ENCODE measurements around the gene MKI67.

The MKI67 gene

DNA sequence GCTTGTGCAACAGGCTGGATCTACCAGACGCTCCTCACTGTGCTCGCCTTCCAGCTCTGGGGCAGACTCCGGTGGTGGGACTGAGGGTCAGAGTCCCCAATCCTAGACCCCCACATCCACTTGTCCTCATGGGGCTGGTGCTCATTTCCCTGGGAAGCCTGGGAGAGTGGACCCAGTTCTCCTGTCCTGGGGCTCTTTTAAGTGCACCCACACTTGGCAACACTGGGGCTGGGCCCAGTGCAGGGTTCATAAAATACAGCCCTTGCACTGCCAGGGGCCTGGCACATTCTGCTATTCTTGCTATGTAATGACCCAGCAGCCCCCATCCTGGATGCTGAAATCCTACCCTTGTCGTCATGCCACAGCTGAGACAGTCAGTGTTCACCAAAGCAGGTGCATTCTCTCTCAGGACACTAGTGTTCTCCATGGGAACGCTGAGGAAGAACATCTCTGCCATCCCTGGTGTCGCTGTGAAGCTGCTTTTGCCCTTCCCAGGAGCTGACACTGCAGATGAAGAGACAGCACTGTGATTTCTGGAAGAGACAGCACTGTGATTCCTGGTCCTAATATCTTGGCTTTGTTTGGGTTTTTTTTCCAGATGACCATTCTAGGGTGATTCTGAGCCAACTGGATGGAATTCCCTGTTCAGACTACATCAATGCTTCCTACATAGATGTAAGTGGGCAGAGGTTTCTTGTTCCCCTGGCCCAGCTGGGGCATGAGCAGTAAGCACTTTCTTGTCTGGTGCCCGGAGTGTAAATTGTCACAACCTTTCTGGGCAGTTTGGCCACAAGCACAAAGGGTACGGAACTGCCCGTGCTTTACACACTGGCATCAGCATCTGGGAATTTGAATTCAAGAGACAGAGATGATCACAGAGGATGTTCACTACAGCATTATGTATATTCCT, 65.6 kb downstream of the MKI67 start:
- no peak overlapping the region for H3K4me3 ChIP-seq (ENCODE audit: low read depth, low read length)
- DNase-seq (ENCODE audit: low read depth) = no peak
- TF ChIP-seq, protein P1, sequence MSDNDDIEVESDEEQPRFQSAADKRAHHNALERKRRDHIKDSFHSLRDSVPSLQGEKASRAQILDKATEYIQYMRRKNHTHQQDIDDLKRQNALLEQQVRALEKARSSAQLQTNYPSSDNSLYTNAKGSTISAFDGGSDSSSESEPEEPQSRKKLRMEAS (IDR thresholded peaks at IDR 0.05; ENCODE audit: low read depth, low read length) = no peak
- TF ChIP-seq POLR2A (IDR thresholded peaks at IDR 0.05; ENCODE audit: extremely low read depth, insufficient read length) (no peak), MYC (IDR thresholded peaks at IDR 0.05; ENCODE audit: low read depth, low read length) (no peak)
- TF ChIP-seq, protein P2, sequence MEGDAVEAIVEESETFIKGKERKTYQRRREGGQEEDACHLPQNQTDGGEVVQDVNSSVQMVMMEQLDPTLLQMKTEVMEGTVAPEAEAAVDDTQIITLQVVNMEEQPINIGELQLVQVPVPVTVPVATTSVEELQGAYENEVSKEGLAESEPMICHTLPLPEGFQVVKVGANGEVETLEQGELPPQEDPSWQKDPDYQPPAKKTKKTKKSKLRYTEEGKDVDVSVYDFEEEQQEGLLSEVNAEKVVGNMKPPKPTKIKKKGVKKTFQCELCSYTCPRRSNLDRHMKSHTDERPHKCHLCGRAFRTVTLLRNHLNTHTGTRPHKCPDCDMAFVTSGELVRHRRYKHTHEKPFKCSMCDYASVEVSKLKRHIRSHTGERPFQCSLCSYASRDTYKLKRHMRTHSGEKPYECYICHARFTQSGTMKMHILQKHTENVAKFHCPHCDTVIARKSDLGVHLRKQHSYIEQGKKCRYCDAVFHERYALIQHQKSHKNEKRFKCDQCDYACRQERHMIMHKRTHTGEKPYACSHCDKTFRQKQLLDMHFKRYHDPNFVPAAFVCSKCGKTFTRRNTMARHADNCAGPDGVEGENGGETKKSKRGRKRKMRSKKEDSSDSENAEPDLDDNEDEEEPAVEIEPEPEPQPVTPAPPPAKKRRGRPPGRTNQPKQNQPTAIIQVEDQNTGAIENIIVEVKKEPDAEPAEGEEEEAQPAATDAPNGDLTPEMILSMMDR (IDR thresholded peaks at IDR 0.05; ENCODE audit: low read depth, low read length) = no peak

DNA sequence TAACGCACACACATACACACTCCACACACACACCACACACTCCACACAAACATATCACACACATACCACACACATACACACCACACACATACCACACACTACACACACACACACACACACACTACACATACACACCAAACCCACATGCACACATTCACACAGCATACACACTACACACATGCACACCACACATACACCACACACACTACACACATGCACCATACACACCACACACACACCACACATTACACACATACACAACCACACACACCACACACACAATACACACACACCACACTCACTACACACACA, 66.3 kb downstream of the MKI67 start:
- no peak for DNase-seq (ENCODE audit: low read depth)
- TF ChIP-seq, protein P2 (IDR thresholded peaks at IDR 0.05; ENCODE audit: low read depth, low read length) = no peak
- TF ChIP-seq MYC (IDR thresholded peaks at IDR 0.05; ENCODE audit: low read depth, low read length) (no peak), POLR2A (IDR thresholded peaks at IDR 0.05; ENCODE audit: extremely low read depth, insufficient read length) (no peak)
- TF ChIP-seq, protein P1 (IDR thresholded peaks at IDR 0.05; ENCODE audit: low read depth, low read length) = no peak
- no peak overlapping the region for H3K4me3 ChIP-seq (ENCODE audit: low read depth, low read length)

DNA sequence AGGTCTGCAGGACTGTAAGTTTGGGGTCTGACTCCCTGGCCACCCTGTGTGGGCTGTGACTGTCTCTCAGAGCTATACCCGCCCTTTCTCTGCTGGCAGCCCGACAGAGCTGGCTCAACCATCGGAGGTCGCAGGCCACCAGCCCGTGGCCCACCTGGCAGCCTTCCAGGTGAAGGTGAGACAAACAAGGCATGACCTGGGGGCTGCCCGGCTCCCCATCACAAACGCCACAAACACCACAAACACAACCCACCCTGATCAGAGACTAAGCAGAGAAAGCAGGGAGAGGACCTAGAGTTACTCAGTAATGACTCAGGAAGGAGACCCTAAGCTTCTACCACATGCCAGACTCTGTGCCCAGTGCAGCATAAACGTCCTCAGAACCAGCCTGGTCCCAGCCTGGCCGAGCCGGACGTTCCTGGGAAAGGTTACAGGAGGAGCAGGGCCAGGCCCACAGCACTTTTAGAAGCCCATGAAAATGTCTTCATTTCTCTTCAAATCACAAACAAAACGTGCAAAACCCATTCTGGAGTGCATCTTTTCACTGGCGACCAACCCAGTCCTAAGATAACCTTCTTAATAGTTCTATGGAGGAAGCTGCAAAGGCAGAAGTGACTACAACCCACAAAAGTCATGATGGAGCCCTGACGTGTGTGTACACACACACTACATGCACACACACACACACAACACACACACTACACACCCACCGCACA, 66.8 kb downstream of the MKI67 start:
- no peak overlapping the region for H3K4me3 ChIP-seq (ENCODE audit: low read depth, low read length)
- DNase-seq (ENCODE audit: low read depth) = no peak
- TF ChIP-seq POLR2A (IDR thresholded peaks at IDR 0.05; ENCODE audit: extremely low read depth, insufficient read length) = no peak
- TF ChIP-seq, protein P1 (IDR thresholded peaks at IDR 0.05; ENCODE audit: low read depth, low read length) = no peak
- no peak for TF ChIP-seq MYC (IDR thresholded peaks at IDR 0.05; ENCODE audit: low read depth, low read length)
- TF ChIP-seq, protein P2 (IDR thresholded peaks at IDR 0.05; ENCODE audit: low read depth, low read length) = no peak

DNA sequence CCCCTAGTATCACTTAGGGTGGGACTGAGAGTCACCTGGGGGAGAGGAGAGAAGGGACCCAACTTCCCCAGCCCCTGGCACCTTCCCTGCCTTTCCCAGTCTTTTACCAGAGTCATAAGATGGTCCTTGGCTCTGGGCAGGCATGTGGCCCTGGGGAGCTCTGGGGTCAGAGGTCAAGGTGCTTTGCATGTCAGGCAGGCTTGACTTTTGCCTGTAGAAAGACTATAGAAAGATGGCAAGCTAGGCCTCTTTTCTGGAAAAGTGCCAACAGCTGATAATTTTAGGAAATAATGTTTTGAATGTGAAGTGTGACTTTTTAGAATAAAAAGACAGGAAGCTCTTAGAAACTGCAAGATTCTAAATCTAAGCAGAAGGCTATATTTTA, 67.5 kb downstream of the MKI67 start:
- TF ChIP-seq, protein P2 (IDR thresholded peaks at IDR 0.05; ENCODE audit: low read depth, low read length) = no peak
- TF ChIP-seq MYC (IDR thresholded peaks at IDR 0.05; ENCODE audit: low read depth, low read length) (no peak), POLR2A (IDR thresholded peaks at IDR 0.05; ENCODE audit: extremely low read depth, insufficient read length) (no peak)
- TF ChIP-seq, protein P1 (IDR thresholded peaks at IDR 0.05; ENCODE audit: low read depth, low read length) = no peak
- no peak for DNase-seq (ENCODE audit: low read depth)
- no peak overlapping the region for H3K4me3 ChIP-seq (ENCODE audit: low read depth, low read length)

DNA sequence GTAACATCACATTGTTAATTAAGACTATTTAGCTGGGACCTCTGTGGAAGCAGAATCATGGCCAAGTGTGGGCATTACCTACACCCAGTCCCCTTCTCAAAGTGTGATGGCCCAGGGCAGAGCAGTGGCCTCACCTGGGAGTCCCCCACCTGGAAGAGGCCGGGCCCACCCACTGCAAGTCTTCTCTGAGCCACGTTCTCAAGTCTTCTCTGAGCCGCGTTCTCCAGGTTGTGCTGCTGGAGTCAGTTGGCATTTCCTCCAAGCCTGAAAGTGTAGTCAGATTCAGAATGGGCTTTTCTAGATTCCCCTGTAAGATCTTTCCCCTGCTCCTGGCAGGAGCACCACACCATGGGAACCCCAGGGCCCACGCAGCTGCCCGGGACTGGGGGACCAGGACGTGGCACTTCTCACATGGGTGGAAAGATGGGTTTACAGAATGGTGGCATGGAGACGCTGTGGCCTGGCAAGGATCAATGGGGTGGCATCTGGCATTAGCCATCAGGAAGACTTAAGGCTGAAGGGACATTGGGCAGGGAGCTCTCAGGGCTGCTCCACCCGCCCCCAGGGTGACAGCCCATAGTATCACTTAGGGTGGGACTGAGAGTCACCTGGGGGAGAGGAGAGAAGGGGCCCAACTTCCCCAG, 68.0 kb downstream of the MKI67 start:
- TF ChIP-seq MYC (IDR thresholded peaks at IDR 0.05; ENCODE audit: low read depth, low read length) = no peak
- TF ChIP-seq, protein P2 (IDR thresholded peaks at IDR 0.05; ENCODE audit: low read depth, low read length) = no peak
- no peak for TF ChIP-seq POLR2A (IDR thresholded peaks at IDR 0.05; ENCODE audit: extremely low read depth, insufficient read length)
- no peak for DNase-seq (ENCODE audit: low read depth)
- no peak overlapping the region for H3K4me3 ChIP-seq (ENCODE audit: low read depth, low read length)
